IPS DF 6.9 (cell line): ENCODE results near the gene FOXG1.

Experiments
- DNase-seq: peaks from one replicate; pipeline ENCODE4 v3.0.0-alpha.2; 2013; ENCODE audit warnings: low read depth, low spot score
- H3K27ac ChIP-seq: one replicate; pipeline ENCODE4 v1.5.1; 2013; ENCODE audit warnings: low read length, control low read depth
- H3K27me3 ChIP-seq: 2 replicates; pipeline ENCODE4 v1.6.1; 2013; ENCODE audit warnings: mild to moderate bottlenecking, low read length; ENCODE audit not compliant: control insufficient read depth, insufficient read depth
- H3K36me3 ChIP-seq: 2 replicates; pipeline ENCODE4 v1.6.1; 2013; ENCODE audit warnings: low read length; ENCODE audit not compliant: control insufficient read depth, insufficient read depth
- H3K4me1 ChIP-seq: 2 replicates; pipeline ENCODE4 v1.6.1; 2013; ENCODE audit warnings: low read length; ENCODE audit not compliant: control insufficient read depth, insufficient read depth
- H3K4me3 ChIP-seq: 2 replicates; pipeline ENCODE4 v1.5.1; 2013; ENCODE audit warnings: mild to moderate bottlenecking, low read length
- H3K9me3 ChIP-seq: 2 replicates; pipeline ENCODE4 v1.6.1; 2013; ENCODE audit warnings: low read length, inconsistent platforms; ENCODE audit not compliant: control insufficient read depth, insufficient read depth
- WGBS: extraction: QIAGEN DNeasy Blood & Tissue Kit; methylation state at CpG from one replicate; pipeline ENCODE4 v1.1.7; 2013; ENCODE audit warnings: mixed read lengths, missing lambda C conversion rate; ENCODE audit not compliant: insufficient read length, insufficient coverage; 5-methylcytosine and 5-hydroxymethylcytosine counted together

Gene FOXG1

GRCh38 chr14:28755884-28756268 lies 10.7 kb upstream of the FOXG1 start:
- peaks cover 3% of the 10 kb centered on the region for H3K4me1 ChIP-seq
- no peaks in the 10 kb centered on the region; the same call in 1 of the 2 replicates for H3K9me3 ChIP-seq
- peaks cover 62% of the 10 kb centered on the region for H3K27me3 ChIP-seq
- H3K27ac ChIP-seq, result no peak overlapping the region
- no peak overlapping the region for H3K4me3 ChIP-seq
- DNase-seq, result no peak
- WGBS, result no CpG with 5 or more reads among the region's 3 CpGs
- no peaks in the 10 kb centered on the region for H3K36me3 ChIP-seq

GRCh38 chr14:28756269-28756883 lies 10.2 kb upstream of the FOXG1 start:
- no peak for DNase-seq
- Histone ChIP-seq H3K27me3 (peaks cover 67% of the 10 kb centered on the region), H3K27ac (no peak overlapping the region), H3K36me3 (no peaks in the 10 kb centered on the region), H3K9me3 (no peaks in the 10 kb centered on the region; the same call in 1 of the 2 replicates), H3K4me1 (peaks cover 3% of the 10 kb centered on the region), H3K4me3 (no peak overlapping the region)
- WGBS, result no CpG with 5 or more reads among the region's 18 CpGs

- Histone ChIP-seq H3K36me3 (no peaks in the 10 kb centered on the region), H3K4me3 (0 out of 2 replicates have a peak overlapping the region, but pooled peaks have one; percentile 17)
- no peak for DNase-seq
Observed at GRCh38 chr14:28756884-28757570, 9.6 kb upstream of the FOXG1 start.

GRCh38 chr14:28757786-28758185 lies 8.8 kb upstream of the FOXG1 start:
- H3K4me3 ChIP-seq, result no peak overlapping the region
- no peaks in the 10 kb centered on the region for H3K9me3 ChIP-seq
- peaks cover 79% of the 10 kb centered on the region for H3K27me3 ChIP-seq
- no peak for DNase-seq
- no peaks in the 10 kb centered on the region for H3K36me3 ChIP-seq
- H3K4me1 ChIP-seq, result peaks cover 3% of the 10 kb centered on the region
- WGBS, result no CpG with 5 or more reads among the region's 7 CpGs
- no peak overlapping the region for H3K27ac ChIP-seq

More at GRCh38 chr14:28756884-28757570, 9.6 kb upstream of the FOXG1 start:
- Histone ChIP-seq H3K4me1 (peaks cover 3% of the 10 kb centered on the region), H3K27ac (no peak overlapping the region), H3K9me3 (no peaks in the 10 kb centered on the region), H3K27me3 (peaks cover 72% of the 10 kb centered on the region)
- WGBS, result no CpG with 5 or more reads among the region's 23 CpGs

- no peaks in the 10 kb centered on the region for H3K36me3 ChIP-seq
- peaks cover 3% of the 10 kb centered on the region for H3K4me1 ChIP-seq
- H3K27me3 ChIP-seq, result peaks cover 83% of the 10 kb centered on the region
- H3K27ac ChIP-seq, result no peak overlapping the region
- no peak overlapping the region for H3K4me3 ChIP-seq
- WGBS, result no CpG with 5 or more reads among the region's 12 CpGs
- no peaks in the 10 kb centered on the region for H3K9me3 ChIP-seq
- DNase-seq, result no peak
Observed at GRCh38 chr14:28758253-28758884, 8.2 kb upstream of the FOXG1 start.

GRCh38 chr14:28758885-28759652 lies 7.5 kb upstream of the FOXG1 start:
- WGBS, result 94% methylated on average over 2 of the region's 30 CpGs
- no peak for DNase-seq
- no peak overlapping the region for H3K27ac ChIP-seq
- no peak overlapping the region for H3K4me3 ChIP-seq
- no peaks in the 10 kb centered on the region for H3K36me3 ChIP-seq
- peaks cover 84% of the 10 kb centered on the region for H3K27me3 ChIP-seq
- H3K4me1 ChIP-seq, result peaks cover 3% of the 10 kb centered on the region
- no peaks in the 10 kb centered on the region for H3K9me3 ChIP-seq

GRCh38 chr14:28759653-28760313 lies 6.8 kb upstream of the FOXG1 start:
- DNase-seq, result no peak
- no peak overlapping the region for H3K4me3 ChIP-seq
- H3K36me3 ChIP-seq, result no peaks in the 10 kb centered on the region
- H3K27me3 ChIP-seq, result peaks cover 82% of the 10 kb centered on the region
- H3K4me1 ChIP-seq, result peaks cover 3% of the 10 kb centered on the region
- no peaks in the 10 kb centered on the region for H3K9me3 ChIP-seq
- WGBS, result no CpG with 5 or more reads among the region's 36 CpGs
- no peak overlapping the region for H3K27ac ChIP-seq

GRCh38 chr14:28760431-28760996 lies 6.1 kb upstream of the FOXG1 start:
- Histone ChIP-seq H3K36me3 (no peaks in the 10 kb centered on the region), H3K9me3 (no peaks in the 10 kb centered on the region), H3K4me3 (no peak overlapping the region), H3K4me1 (peaks cover 3% of the 10 kb centered on the region), H3K27ac (no peak overlapping the region), H3K27me3 (peaks cover 82% of the 10 kb centered on the region)
- WGBS, result no CpG with 5 or more reads among the region's 9 CpGs
- DNase-seq, result no peak

GRCh38 chr14:28761438-28762291 lies 4.9 kb upstream of the FOXG1 start:
- Histone ChIP-seq H3K27me3 (peaks cover 72% of the 10 kb centered on the region), H3K4me3 (no peak overlapping the region), H3K36me3 (no peaks in the 10 kb centered on the region), H3K27ac (no peak overlapping the region), H3K9me3 (no peaks in the 10 kb centered on the region), H3K4me1 (peaks cover 3% of the 10 kb centered on the region)
- WGBS, result no CpG with 5 or more reads among the region's 33 CpGs
- DNase-seq, result no peak
